ENCODE measurements around the gene CAPN8. TPM values are rescaled to one million over a fixed set of nuclear protein-coding genes. Genes with fewer than 3 reads are reported as not detected.

CAPN8 gene
- total RNA-seq, 2 donors from 2014 or later, result 0.44 TPM; not detected in 1

DNA sequence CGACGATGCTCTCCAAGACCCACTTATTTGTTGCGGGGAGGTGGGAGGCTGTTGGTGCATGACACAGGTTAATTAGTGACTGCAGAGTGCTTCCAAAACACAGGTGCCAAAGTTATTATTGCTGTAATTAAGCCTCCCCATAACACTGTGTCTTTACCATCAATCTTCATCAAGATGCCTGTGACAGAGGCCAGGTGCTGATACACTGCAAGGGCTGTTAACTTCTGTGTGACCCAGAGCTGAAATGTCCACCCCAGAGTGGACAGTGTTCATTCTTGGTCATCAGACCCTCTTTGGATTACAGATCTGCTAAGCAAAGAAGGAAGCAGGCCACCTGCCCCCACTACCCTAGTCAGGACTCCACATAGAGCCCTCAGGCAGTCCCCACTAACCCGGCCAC, 55.5 kb downstream of the CAPN8 start:
- Mint-ChIP-seq H3K27ac (no peak overlapping the region), H3K36me3 (ENCODE audit: low read depth) (no peaks in the 10 kb centered on the region), H3K4me3 (no peak overlapping the region), H3K27me3 (ENCODE audit: insufficient read depth) (no peaks in the 10 kb centered on the region), H3K4me1 (no peaks in the 10 kb centered on the region), H3K9me3 (peaks cover 15% of the 10 kb centered on the region)
- 93% methylated on average over 4 of the region's 4 CpGs; no CpG with 5 or more reads in 1 of the 2 experiments for WGBS, 2 experiments (ENCODE audit: insufficient coverage in 1 of 2, insufficient read length in 1 of 2)
- H3K9me3 ChIP-seq (ENCODE audit: control insufficient read depth, low read length), result peaks cover 6% of the 10 kb centered on the region
- no peaks in the 10 kb centered on the region for H3K4me1 ChIP-seq (ENCODE audit: control insufficient read depth, insufficient read depth, low read length)
- H3K27ac ChIP-seq (ENCODE audit: low read depth, low read length), result no peak overlapping the region
- TF ChIP-seq, protein P1, sequence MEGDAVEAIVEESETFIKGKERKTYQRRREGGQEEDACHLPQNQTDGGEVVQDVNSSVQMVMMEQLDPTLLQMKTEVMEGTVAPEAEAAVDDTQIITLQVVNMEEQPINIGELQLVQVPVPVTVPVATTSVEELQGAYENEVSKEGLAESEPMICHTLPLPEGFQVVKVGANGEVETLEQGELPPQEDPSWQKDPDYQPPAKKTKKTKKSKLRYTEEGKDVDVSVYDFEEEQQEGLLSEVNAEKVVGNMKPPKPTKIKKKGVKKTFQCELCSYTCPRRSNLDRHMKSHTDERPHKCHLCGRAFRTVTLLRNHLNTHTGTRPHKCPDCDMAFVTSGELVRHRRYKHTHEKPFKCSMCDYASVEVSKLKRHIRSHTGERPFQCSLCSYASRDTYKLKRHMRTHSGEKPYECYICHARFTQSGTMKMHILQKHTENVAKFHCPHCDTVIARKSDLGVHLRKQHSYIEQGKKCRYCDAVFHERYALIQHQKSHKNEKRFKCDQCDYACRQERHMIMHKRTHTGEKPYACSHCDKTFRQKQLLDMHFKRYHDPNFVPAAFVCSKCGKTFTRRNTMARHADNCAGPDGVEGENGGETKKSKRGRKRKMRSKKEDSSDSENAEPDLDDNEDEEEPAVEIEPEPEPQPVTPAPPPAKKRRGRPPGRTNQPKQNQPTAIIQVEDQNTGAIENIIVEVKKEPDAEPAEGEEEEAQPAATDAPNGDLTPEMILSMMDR (conservative IDR thresholded peaks at IDR 0.05), result no peak
- no peak overlapping the region for H3K9ac ChIP-seq (ENCODE audit: extremely low read depth, low read length, poor library complexity, severe bottlenecking)
- H3K36me3 ChIP-seq (ENCODE audit: control insufficient read depth, insufficient read depth, low read length), result no peaks in the 10 kb centered on the region
- H3K4me3 ChIP-seq (ENCODE audit: low read length), result no peak overlapping the region
- DNase-seq, result no peak
- H3K27me3 ChIP-seq (ENCODE audit: control insufficient read depth, insufficient read depth, low read length, poor library complexity, severe bottlenecking), result no peaks in the 10 kb centered on the region

DNA sequence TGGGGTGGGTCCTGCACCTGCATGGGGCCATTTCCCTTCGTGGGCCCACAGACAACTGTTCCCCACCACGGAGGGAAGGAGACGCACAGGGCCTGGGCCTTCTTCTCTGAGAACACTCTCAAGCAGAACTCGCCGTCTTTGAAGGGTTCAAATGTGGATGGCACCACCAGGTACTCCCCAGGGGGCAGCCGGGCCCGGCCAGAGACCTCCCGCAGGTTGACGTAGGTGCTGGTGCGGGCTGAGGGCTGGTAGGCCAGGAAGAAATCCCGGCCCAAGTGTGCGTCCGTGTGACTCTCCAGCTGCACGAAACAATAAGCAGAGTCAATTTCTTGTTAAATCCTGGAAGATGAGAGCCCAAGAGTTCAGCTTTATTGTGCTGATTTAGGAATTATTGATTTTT, 56.4 kb downstream of the CAPN8 start:
- TF ChIP-seq, protein P1 (conservative IDR thresholded peaks at IDR 0.05), result no peak
- H3K4me3 ChIP-seq (ENCODE audit: low read length), result no peak overlapping the region
- no peaks in the 10 kb centered on the region for H3K36me3 ChIP-seq (ENCODE audit: control insufficient read depth, insufficient read depth, low read length)
- no peak overlapping the region for H3K9ac ChIP-seq (ENCODE audit: extremely low read depth, low read length, poor library complexity, severe bottlenecking)
- H3K27me3 ChIP-seq (ENCODE audit: control insufficient read depth, insufficient read depth, low read length, poor library complexity, severe bottlenecking), result no peaks in the 10 kb centered on the region
- H3K4me1 ChIP-seq (ENCODE audit: control insufficient read depth, insufficient read depth, low read length), result no peaks in the 10 kb centered on the region
- H3K9me3 Mint-ChIP-seq, result peaks cover 15% of the 10 kb centered on the region
- no peak overlapping the region for H3K27ac ChIP-seq (ENCODE audit: low read depth, low read length)
- no peak overlapping the region for H3K4me3 Mint-ChIP-seq
- 92 to 95% methylated on average over 14 of the region's 14 CpGs for WGBS, 2 experiments (ENCODE audit: insufficient coverage in 1 of 2, insufficient read length in 1 of 2)
- no peak overlapping the region for H3K27ac Mint-ChIP-seq
- peaks cover 6% of the 10 kb centered on the region for H3K9me3 ChIP-seq (ENCODE audit: control insufficient read depth, low read length)
- H3K27me3 Mint-ChIP-seq (ENCODE audit: insufficient read depth), result no peaks in the 10 kb centered on the region
- no peaks in the 10 kb centered on the region for H3K36me3 Mint-ChIP-seq (ENCODE audit: low read depth)
- no peak for DNase-seq
- no peaks in the 10 kb centered on the region for H3K4me1 Mint-ChIP-seq

DNA sequence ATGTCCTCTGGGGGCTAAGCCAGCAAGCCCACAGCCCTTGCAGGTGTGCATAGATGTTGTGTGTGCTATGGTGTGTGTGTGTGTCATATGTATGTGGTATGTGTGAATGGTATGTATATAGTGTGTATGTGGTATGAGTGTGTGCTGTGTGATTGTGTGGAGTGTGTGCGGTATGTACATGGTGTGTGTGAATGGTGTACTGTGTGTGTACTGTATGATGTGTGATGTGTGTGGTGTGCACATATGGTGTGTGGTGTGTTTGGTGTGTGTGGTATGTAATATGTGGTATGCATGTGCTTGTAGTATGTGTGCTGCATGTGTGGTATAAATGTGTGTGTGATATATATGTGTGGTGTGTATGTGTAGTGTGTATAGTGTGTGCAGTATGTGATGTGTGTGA, 107.0 kb downstream of the CAPN8 start:
- Histone ChIP-seq H3K9me3 (ENCODE audit: control insufficient read depth, low read length) (no peaks in the 10 kb centered on the region), H3K27me3 (ENCODE audit: control insufficient read depth, insufficient read depth, low read length, poor library complexity, severe bottlenecking) (no peaks in the 10 kb centered on the region), H3K36me3 (ENCODE audit: control insufficient read depth, insufficient read depth, low read length) (no peaks in the 10 kb centered on the region), H3K9ac (ENCODE audit: extremely low read depth, low read length, poor library complexity, severe bottlenecking) (no peak overlapping the region), H3K4me1 (ENCODE audit: control insufficient read depth, insufficient read depth, low read length) (no peaks in the 10 kb centered on the region), H3K27ac (ENCODE audit: low read depth, low read length) (no peak overlapping the region), H3K4me3 (ENCODE audit: low read length) (no peak overlapping the region)
- Mint-ChIP-seq H3K4me1 (no peaks in the 10 kb centered on the region), H3K27ac (no peak overlapping the region), H3K9me3 (no peaks in the 10 kb centered on the region), H3K4me3 (no peak overlapping the region), H3K27me3 (ENCODE audit: insufficient read depth) (no peaks in the 10 kb centered on the region), H3K36me3 (ENCODE audit: low read depth) (no peaks in the 10 kb centered on the region)
- DNase-seq, result no peak
- 97% methylated on average over 1 of the region's 1 CpG; no CpG with 5 or more reads in 1 of the 2 experiments for WGBS, 2 experiments (ENCODE audit: insufficient coverage in 1 of 2, insufficient read length in 1 of 2)
- TF ChIP-seq, protein P1 (conservative IDR thresholded peaks at IDR 0.05), result no peak

Data from endodermal cell (in vitro differentiated cells).